ENCODE data around the gene NPAS3. TPM values are rescaled to one million over a fixed set of nuclear protein-coding genes. Genes with fewer than 3 reads are reported as not detected.

The NPAS3 gene
- total RNA-seq, 2 donors from 2014 or later, result 0.33 to 0.78 TPM

- H3K27ac ChIP-seq, result no peak overlapping the region
- H3K4me1 ChIP-seq, result no peaks in the 10 kb centered on the region
- no peak for DNase-seq
- no peak overlapping the region for H3K4me3 ChIP-seq
- H3K27me3 ChIP-seq, result no peaks in the 10 kb centered on the region
- no peaks in the 10 kb centered on the region for H3K36me3 ChIP-seq (replicated peaks in 1 of 2; ENCODE audit: insufficient read depth in 1 of 2, low read depth in 2 of 2)
- no peaks in the 10 kb centered on the region for H3K9me3 ChIP-seq
- ATAC-seq, result no peak
- 80 to 86% methylated on average over 3 of the region's 3 CpGs for WGBS, 2 donors
- intact Hi-C loops (cut with DNase I), result no loop called here
- TF ChIP-seq CTCF (IDR thresholded peaks at IDR 0.05) (no peak), POLR2A (IDR thresholded peaks at IDR 0.05) (no peak)
These were observed 196.3 kb downstream of the NPAS3 start for GRCh38 chr14:33134975-33135374.

GRCh38 chr14:33150666-33151428 is 212.2 kb downstream of the NPAS3 start:
- H3K27me3 ChIP-seq, result no peaks in the 10 kb centered on the region
- no peaks in the 10 kb centered on the region for H3K4me1 ChIP-seq
- no peak overlapping the region for H3K4me3 ChIP-seq
- 89 to 90% methylated on average over 8 of the region's 8 CpGs for WGBS, 2 donors
- TF ChIP-seq CTCF (IDR thresholded peaks at IDR 0.05) (no peak), POLR2A (IDR thresholded peaks at IDR 0.05) (no peak)
- intact Hi-C loops (cut with DNase I), result no loop called here
- no peak overlapping the region for H3K27ac ChIP-seq
- H3K36me3 ChIP-seq (replicated peaks in 1 of 2; ENCODE audit: insufficient read depth in 1 of 2, low read depth in 2 of 2), result no peaks in the 10 kb centered on the region
- ATAC-seq, result no peak
- DNase-seq, result no peak
- no peaks in the 10 kb centered on the region for H3K9me3 ChIP-seq

- Histone ChIP-seq H3K4me1 (no peaks in the 10 kb centered on the region), H3K4me3 (no peak overlapping the region), H3K9me3 (no peaks in the 10 kb centered on the region), H3K36me3 (replicated peaks in 1 of 2; ENCODE audit: insufficient read depth in 1 of 2, low read depth in 2 of 2) (no peaks in the 10 kb centered on the region), H3K27ac (no peak overlapping the region), H3K27me3 (no peaks in the 10 kb centered on the region)
- intact Hi-C loops (cut with DNase I), result no loop called here
- TF ChIP-seq POLR2A (IDR thresholded peaks at IDR 0.05) (no peak), CTCF (IDR thresholded peaks at IDR 0.05) (no peak)
- ATAC-seq (no peak), DNase-seq (no peak)
- 82 to 99% methylated on average over 5 of the region's 5 CpGs for WGBS, 2 donors
These were observed 224.4 kb downstream of the NPAS3 start for GRCh38 chr14:33163109-33163508.

GRCh38 chr14:33163600-33163999 is 224.9 kb downstream of the NPAS3 start:
- Histone ChIP-seq H3K27ac (no peak overlapping the region), H3K36me3 (replicated peaks in 1 of 2; ENCODE audit: insufficient read depth in 1 of 2, low read depth in 2 of 2) (no peaks in the 10 kb centered on the region), H3K9me3 (no peaks in the 10 kb centered on the region), H3K27me3 (no peaks in the 10 kb centered on the region), H3K4me1 (no peaks in the 10 kb centered on the region), H3K4me3 (no peak overlapping the region)
- DNase-seq (no peak), ATAC-seq (no peak)
- TF ChIP-seq CTCF (IDR thresholded peaks at IDR 0.05), result no peak
- no peak for TF ChIP-seq POLR2A (IDR thresholded peaks at IDR 0.05)
- intact Hi-C loops (cut with DNase I), result no loop called here
- WGBS, 2 donors, result 91 to 92% methylated on average over 2 of the region's 2 CpGs
